ENCODE measurements around the gene PEPD. TPM values are rescaled to one million over a fixed set of nuclear protein-coding genes. Genes with fewer than 3 reads are reported as not detected.
"Not testable (repeated sequence)": the region's sequence is repeated elsewhere in the genome, so short reads cannot be mapped to it uniquely, and the experiment has no call there.

Gene PEPD
- total RNA-seq, 1 donor: 87.9 TPM

GRCh38 chr19:33562636-33563035, 41.0 kb upstream of the PEPD start:
- no peak overlapping the region for H3K27ac ChIP-seq (ENCODE audit: low read depth, low read length)
- H3K27me3 ChIP-seq (ENCODE audit: insufficient read depth, low read length): no peaks in the 10 kb centered on the region
- H3K36me3 ChIP-seq (ENCODE audit: insufficient read depth, low read length): no peaks in the 10 kb centered on the region
- H3K79me2 ChIP-seq (ENCODE audit: insufficient read depth, low read length): no peaks in the 10 kb centered on the region
- no peaks in the 10 kb centered on the region for H3K9me3 ChIP-seq (ENCODE audit: low read depth, low read length)
- no peak overlapping the region for H3K4me2 ChIP-seq (ENCODE audit: insufficient read depth, low read length)
- no peak for TF ChIP-seq CTCF (IDR thresholded peaks at IDR 0.05; ENCODE audit: extremely low read depth, low read depth, low read length)
- no peaks in the 10 kb centered on the region for H4K20me1 ChIP-seq (ENCODE audit: insufficient read depth, low read length)
- H3K4me3 ChIP-seq (ENCODE audit: insufficient read depth, low read length): no peak overlapping the region
- H2AFZ ChIP-seq (ENCODE audit: low read length): no peak overlapping the region
- DNase-seq (ENCODE audit: insufficient read length, low spot score, missing footprints): no peak
- no peaks in the 10 kb centered on the region for H3K4me1 ChIP-seq (ENCODE audit: insufficient read depth, low read length)

GRCh38 chr19:33561666-33562065, 40.1 kb upstream of the PEPD start:
- H3K79me2 ChIP-seq (ENCODE audit: insufficient read depth, low read length); DNase-seq (ENCODE audit: insufficient read length, low spot score, missing footprints); H3K9me3 ChIP-seq (ENCODE audit: low read depth, low read length): not testable (repeated sequence)

GRCh38 chr19:33561261-33561660, 39.7 kb upstream of the PEPD start:
- Histone ChIP-seq H3K27me3 (ENCODE audit: insufficient read depth, low read length) (no peaks in the 10 kb centered on the region), H3K9me3 (ENCODE audit: low read depth, low read length) (no peaks in the 10 kb centered on the region), H3K4me2 (ENCODE audit: insufficient read depth, low read length) (no peak overlapping the region), H4K20me1 (ENCODE audit: insufficient read depth, low read length) (no peaks in the 10 kb centered on the region), H3K36me3 (ENCODE audit: insufficient read depth, low read length) (no peaks in the 10 kb centered on the region), H3K4me3 (ENCODE audit: insufficient read depth, low read length) (no peak overlapping the region), H3K27ac (ENCODE audit: low read depth, low read length) (no peak overlapping the region), H2AFZ (ENCODE audit: low read length) (no peak overlapping the region), H3K79me2 (ENCODE audit: insufficient read depth, low read length) (no peaks in the 10 kb centered on the region), H3K4me1 (ENCODE audit: insufficient read depth, low read length) (no peaks in the 10 kb centered on the region)
- no peak for DNase-seq (ENCODE audit: insufficient read length, low spot score, missing footprints)
- TF ChIP-seq CTCF (IDR thresholded peaks at IDR 0.05; ENCODE audit: extremely low read depth, low read depth, low read length): no peak

More at GRCh38 chr19:33561666-33562065, 40.1 kb upstream of the PEPD start:
- H3K27me3 ChIP-seq (ENCODE audit: insufficient read depth, low read length); H3K4me1 ChIP-seq (ENCODE audit: insufficient read depth, low read length); H3K27ac ChIP-seq (ENCODE audit: low read depth, low read length); H3K4me3 ChIP-seq (ENCODE audit: insufficient read depth, low read length); H3K4me2 ChIP-seq (ENCODE audit: insufficient read depth, low read length); H3K36me3 ChIP-seq (ENCODE audit: insufficient read depth, low read length); H2AFZ ChIP-seq (ENCODE audit: low read length); H4K20me1 ChIP-seq (ENCODE audit: insufficient read depth, low read length): not testable (repeated sequence)

GRCh38 chr19:33559996-33560395, 38.4 kb upstream of the PEPD start:
- H3K4me3 ChIP-seq (ENCODE audit: insufficient read depth, low read length): no peak overlapping the region
- no peaks in the 10 kb centered on the region for H4K20me1 ChIP-seq (ENCODE audit: insufficient read depth, low read length)
- H2AFZ ChIP-seq (ENCODE audit: low read length): no peak overlapping the region
- H3K36me3 ChIP-seq (ENCODE audit: insufficient read depth, low read length): no peaks in the 10 kb centered on the region
- H3K79me2 ChIP-seq (ENCODE audit: insufficient read depth, low read length): no peaks in the 10 kb centered on the region
- TF ChIP-seq CTCF (IDR thresholded peaks at IDR 0.05; ENCODE audit: extremely low read depth, low read depth, low read length): no peak
- H3K4me2 ChIP-seq (ENCODE audit: insufficient read depth, low read length): no peak overlapping the region
- no peak for DNase-seq (ENCODE audit: insufficient read length, low spot score, missing footprints)
- H3K27me3 ChIP-seq (ENCODE audit: insufficient read depth, low read length): no peaks in the 10 kb centered on the region
- H3K27ac ChIP-seq (ENCODE audit: low read depth, low read length): no peak overlapping the region
- H3K9me3 ChIP-seq (ENCODE audit: low read depth, low read length): no peaks in the 10 kb centered on the region
- H3K4me1 ChIP-seq (ENCODE audit: insufficient read depth, low read length): no peaks in the 10 kb centered on the region

Measured in osteoblast (primary cell).